Neuron (in vitro differentiated cells): ENCODE results near the gene RBM47.

Experiments
- H2AFZ ChIP-seq: one replicate; pipeline ENCODE4 v1.6.1; 2013; ENCODE audit warnings: low read depth, mild to moderate bottlenecking, inconsistent platforms, low read length, moderate library complexity
- H3K27me3 ChIP-seq: one replicate; pipeline ENCODE4 v1.6.1; 2013; ENCODE audit warnings: low read length; ENCODE audit not compliant: insufficient read depth
- H3K36me3 ChIP-seq: one replicate; pipeline ENCODE4 v1.6.1; 2013; ENCODE audit warnings: low read length; ENCODE audit not compliant: insufficient read depth
- H3K4me1 ChIP-seq: one replicate; pipeline ENCODE4 v1.6.1; 2013; ENCODE audit warnings: low read length; ENCODE audit not compliant: insufficient read depth
- H3K4me3 ChIP-seq: 2 replicates; pipeline ENCODE4 v1.5.1; 2013; ENCODE audit warnings: mild to moderate bottlenecking, low read length, moderate library complexity
- H3K9me3 ChIP-seq: one replicate; pipeline ENCODE4 v1.6.1; 2013; ENCODE audit warnings: low read length

Gene RBM47

GRCh38 chr4:40594261-40595178, 35.1 kb downstream of the RBM47 start:
- no peak overlapping the region for H2AFZ ChIP-seq
- no peaks in the 10 kb centered on the region for H3K4me1 ChIP-seq
- no peaks in the 10 kb centered on the region for H3K9me3 ChIP-seq
- H3K36me3 ChIP-seq: no peaks in the 10 kb centered on the region
- no peak overlapping the region for H3K4me3 ChIP-seq
- no peaks in the 10 kb centered on the region for H3K27me3 ChIP-seq

DNA sequence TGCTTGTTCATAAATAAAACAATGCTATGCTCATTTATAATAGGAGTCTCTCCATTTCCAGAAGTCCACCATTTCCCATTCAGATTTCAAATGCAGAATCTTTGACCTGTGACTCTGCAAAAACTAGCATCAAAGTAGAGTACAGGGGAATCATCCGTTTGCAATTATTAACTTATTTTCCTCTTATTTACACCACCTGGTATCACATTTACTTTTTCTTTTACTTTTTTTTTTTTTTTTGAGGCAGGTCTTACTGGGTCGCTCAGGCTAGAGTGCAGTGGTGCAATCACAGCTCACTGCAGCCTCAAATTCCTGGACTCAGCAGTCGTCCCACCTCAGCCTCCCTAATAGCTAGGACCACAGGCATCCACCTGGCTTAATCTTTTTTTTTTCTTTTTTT, 37.6 kb downstream of the RBM47 start:
- Histone ChIP-seq H3K27me3 (no peaks in the 10 kb centered on the region), H2AFZ (no peak overlapping the region)

GRCh38 chr4:40587826-40588225, 41.8 kb downstream of the RBM47 start:
- H3K27me3 ChIP-seq: no peaks in the 10 kb centered on the region
- H2AFZ ChIP-seq: no peak overlapping the region
- H3K9me3 ChIP-seq: no peaks in the 10 kb centered on the region
- H3K4me1 ChIP-seq: no peaks in the 10 kb centered on the region
- H3K36me3 ChIP-seq: no peaks in the 10 kb centered on the region
- H3K4me3 ChIP-seq: no peak overlapping the region

More for the DNA sequence above, 37.6 kb downstream of the RBM47 start:
- Histone ChIP-seq H3K9me3 (no peaks in the 10 kb centered on the region), H3K4me1 (no peaks in the 10 kb centered on the region), H3K36me3 (no peaks in the 10 kb centered on the region), H3K4me3 (no peak overlapping the region)

DNA sequence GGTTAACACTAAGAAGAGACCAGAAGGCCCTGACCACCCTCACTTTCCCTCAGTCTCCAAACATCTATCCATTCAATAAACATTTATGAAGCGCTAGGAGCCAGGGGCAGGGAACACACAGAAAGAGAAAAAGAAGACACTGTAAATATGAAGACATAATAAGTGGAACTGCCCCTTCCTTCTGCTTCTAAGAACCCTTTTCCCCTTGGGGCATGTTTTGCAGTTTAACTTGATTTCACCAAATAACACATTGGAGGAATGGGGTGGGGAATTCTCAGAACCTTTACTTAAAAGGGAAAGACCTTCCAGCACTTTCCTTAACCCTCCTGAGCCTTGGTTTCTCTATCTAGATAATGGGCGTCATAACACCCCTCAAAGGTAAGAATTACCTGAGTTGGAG, 42.3 kb downstream of the RBM47 start:
- Histone ChIP-seq H2AFZ (no peak overlapping the region), H3K36me3 (no peaks in the 10 kb centered on the region), H3K9me3 (no peaks in the 10 kb centered on the region), H3K27me3 (no peaks in the 10 kb centered on the region), H3K4me1 (no peaks in the 10 kb centered on the region), H3K4me3 (no peak overlapping the region)

- H2AFZ ChIP-seq: no peak overlapping the region
- H3K27me3 ChIP-seq: no peaks in the 10 kb centered on the region
- H3K36me3 ChIP-seq: no peaks in the 10 kb centered on the region
- no peaks in the 10 kb centered on the region for H3K4me1 ChIP-seq
- no peak overlapping the region for H3K4me3 ChIP-seq
- H3K9me3 ChIP-seq: no peaks in the 10 kb centered on the region
Observed at GRCh38 chr4:40586729-40587128, 42.9 kb downstream of the RBM47 start.

- Histone ChIP-seq H3K9me3 (no peaks in the 10 kb centered on the region), H3K36me3 (no peaks in the 10 kb centered on the region), H3K27me3 (no peaks in the 10 kb centered on the region), H3K4me1 (no peaks in the 10 kb centered on the region), H3K4me3 (no peak overlapping the region), H2AFZ (no peak overlapping the region)
Observed at GRCh38 chr4:40586034-40586433, 43.6 kb downstream of the RBM47 start.

DNA sequence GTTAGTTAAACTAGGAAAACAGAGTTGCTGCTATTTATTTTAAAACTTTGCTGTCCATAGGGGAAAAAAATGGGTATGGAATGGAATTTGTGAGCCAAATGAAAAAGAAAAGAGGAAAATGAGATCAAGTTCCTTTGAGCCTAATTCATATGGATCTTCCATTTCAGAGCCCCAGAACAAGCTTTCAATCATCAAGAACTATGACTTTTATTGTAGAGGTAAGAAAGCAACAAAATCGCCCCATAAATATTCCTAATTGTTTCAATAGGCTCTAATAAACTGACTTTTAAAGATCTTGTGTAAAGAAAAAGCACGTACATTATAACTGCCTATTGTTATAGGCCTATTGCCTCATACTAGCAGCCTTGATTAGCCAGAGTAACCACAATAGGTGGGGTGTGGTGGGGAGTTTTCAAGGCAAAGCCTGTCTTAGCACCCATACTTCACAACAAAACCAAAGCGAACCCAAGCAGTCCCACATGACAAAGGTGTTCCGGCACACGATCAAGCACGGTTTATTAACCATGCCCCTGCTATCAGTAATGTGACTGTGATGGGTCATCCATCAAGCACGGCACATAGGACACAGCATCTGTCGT, 44.4 kb downstream of the RBM47 start:
- Histone ChIP-seq H3K4me3 (no peak overlapping the region), H3K36me3 (no peaks in the 10 kb centered on the region), H3K4me1 (no peaks in the 10 kb centered on the region), H2AFZ (no peak overlapping the region), H3K27me3 (no peaks in the 10 kb centered on the region), H3K9me3 (no peaks in the 10 kb centered on the region)

GRCh38 chr4:40584517-40585141, 45.0 kb downstream of the RBM47 start:
- no peak overlapping the region for H3K4me3 ChIP-seq
- no peaks in the 10 kb centered on the region for H3K36me3 ChIP-seq
- H2AFZ ChIP-seq: no peak overlapping the region
- H3K9me3 ChIP-seq: no peaks in the 10 kb centered on the region
- no peaks in the 10 kb centered on the region for H3K4me1 ChIP-seq
- no peaks in the 10 kb centered on the region for H3K27me3 ChIP-seq

DNA sequence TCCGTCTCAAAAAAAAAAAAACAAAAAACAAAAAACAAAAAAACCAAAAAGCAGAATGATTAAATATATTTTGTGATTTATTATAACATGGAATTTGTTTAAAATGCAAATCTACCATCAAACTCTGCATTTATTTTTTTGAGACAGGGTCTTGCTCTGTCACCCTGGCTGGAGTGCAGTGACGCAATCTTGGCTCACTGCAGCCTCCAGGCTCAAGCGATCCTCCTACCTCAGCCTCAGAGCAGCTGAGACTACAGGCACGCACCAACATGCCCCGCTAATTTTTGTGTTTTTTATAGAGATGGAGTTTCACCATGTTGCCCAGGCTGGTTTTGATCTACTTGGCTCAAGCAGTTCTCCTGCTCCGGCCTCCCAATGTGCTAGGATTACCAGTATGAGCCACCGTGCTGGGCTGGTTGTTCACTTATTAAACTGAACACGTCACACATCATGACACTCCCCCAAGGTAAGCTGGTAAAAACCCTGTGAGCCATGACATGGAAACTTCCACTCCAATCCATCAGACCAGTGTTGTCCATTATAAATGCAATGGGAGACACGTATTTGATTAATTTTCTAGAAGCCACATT, 45.7 kb downstream of the RBM47 start:
- Histone ChIP-seq H2AFZ (no peak overlapping the region), H3K9me3 (no peaks in the 10 kb centered on the region), H3K27me3 (no peaks in the 10 kb centered on the region), H3K36me3 (no peaks in the 10 kb centered on the region), H3K4me3 (no peak overlapping the region), H3K4me1 (no peaks in the 10 kb centered on the region)

GRCh38 chr4:40582413-40582812, 47.3 kb downstream of the RBM47 start:
- no peaks in the 10 kb centered on the region for H3K9me3 ChIP-seq
- no peak overlapping the region for H2AFZ ChIP-seq
- no peak overlapping the region for H3K4me3 ChIP-seq
- no peaks in the 10 kb centered on the region for H3K4me1 ChIP-seq
- H3K36me3 ChIP-seq: no peaks in the 10 kb centered on the region
- no peaks in the 10 kb centered on the region for H3K27me3 ChIP-seq

GRCh38 chr4:40581254-40582140, 48.2 kb downstream of the RBM47 start:
- Histone ChIP-seq H3K4me3 (no peak overlapping the region), H2AFZ (no peak overlapping the region), H3K4me1 (no peaks in the 10 kb centered on the region), H3K9me3 (no peaks in the 10 kb centered on the region), H3K27me3 (no peaks in the 10 kb centered on the region), H3K36me3 (no peaks in the 10 kb centered on the region)

GRCh38 chr4:40579983-40580382, 49.7 kb downstream of the RBM47 start:
- no peak overlapping the region for H2AFZ ChIP-seq
- H3K4me3 ChIP-seq: no peak overlapping the region
- no peaks in the 10 kb centered on the region for H3K27me3 ChIP-seq
- H3K36me3 ChIP-seq: no peaks in the 10 kb centered on the region
- no peaks in the 10 kb centered on the region for H3K9me3 ChIP-seq
- H3K4me1 ChIP-seq: no peaks in the 10 kb centered on the region
